NCI-H226 (cell line): ENCODE measurements around the gene KNDC1.
"Not testable (repeated sequence)": the region's sequence is repeated elsewhere in the genome, so short reads cannot be mapped to it uniquely, and the experiment has no call there.

ENCODE experiments used
- DNase-seq: peaks from one replicate; pipeline ENCODE4 v3.0.0-alpha.2; 2015

KNDC1 gene

GRCh38 chr10:133227256-133227655 lies 67.2 kb downstream of the KNDC1 start:
- DNase-seq = no peak

DNA sequence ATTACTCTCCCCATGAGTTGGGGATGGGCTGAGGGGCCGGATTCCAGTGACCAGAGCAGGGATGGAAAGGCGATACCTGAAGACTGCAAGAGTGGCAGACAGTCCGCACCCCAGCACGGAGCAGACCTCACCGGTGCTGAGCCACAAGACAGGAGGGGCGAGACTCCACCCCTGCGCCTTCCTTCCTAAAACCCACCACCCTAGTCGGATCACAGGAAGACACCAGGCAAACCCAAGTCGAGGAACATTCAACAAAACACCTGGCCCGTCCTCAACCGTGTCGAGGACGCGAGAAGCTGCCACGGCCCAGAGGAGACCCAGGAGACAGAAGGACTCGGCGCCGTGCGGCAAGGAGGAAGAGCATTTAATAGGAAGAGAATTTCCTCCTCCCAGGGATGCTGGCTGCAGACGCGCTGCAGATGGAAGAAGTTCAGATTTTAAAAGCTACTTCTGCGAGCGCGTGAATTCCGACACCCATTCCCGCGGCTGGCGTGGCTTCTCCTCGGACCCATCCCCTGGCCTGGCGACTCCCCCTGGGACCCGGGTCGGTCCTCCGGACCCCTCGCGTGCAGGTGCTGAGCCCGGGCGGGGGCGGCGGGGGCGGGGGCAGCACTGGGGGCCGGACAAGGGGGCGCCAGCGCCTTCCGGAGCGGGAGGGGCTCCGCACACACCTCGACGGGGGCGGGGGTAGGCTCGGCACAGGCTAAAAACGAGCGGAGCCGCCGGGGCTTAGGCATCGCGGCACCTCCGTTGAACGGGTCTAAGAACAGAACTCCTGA lies 69.4 kb downstream of the KNDC1 start:
- DNase-seq = no peak

DNA sequence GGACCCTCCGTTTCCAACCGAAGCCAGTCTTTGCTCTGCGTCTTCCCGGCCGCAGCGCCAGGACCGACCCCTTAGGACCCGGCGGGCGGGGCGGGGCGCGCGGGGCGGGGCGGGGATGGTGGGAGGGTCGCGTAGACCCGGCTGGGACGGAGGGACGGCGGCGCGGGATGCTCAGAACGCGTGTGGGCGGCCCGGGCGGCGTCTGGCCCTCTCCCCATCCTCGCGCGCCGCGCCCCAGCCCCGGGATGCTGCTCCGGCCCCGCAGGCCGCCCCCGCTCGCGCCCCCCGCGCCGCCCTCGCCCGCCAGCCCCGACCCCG lies 70.0 kb downstream of the KNDC1 start, which contains the start of gene UTF1:
TSS of gene UTF1 (plus strand) at position 174 of the 318 bp plus-strand sequence. CDS start at position 246, 72 bp downstream.
- DNase-seq = no peak

GRCh38 chr10:133230387-133231195 lies 70.6 kb downstream of the KNDC1 start:
- DNase-seq = no peak

DNA sequence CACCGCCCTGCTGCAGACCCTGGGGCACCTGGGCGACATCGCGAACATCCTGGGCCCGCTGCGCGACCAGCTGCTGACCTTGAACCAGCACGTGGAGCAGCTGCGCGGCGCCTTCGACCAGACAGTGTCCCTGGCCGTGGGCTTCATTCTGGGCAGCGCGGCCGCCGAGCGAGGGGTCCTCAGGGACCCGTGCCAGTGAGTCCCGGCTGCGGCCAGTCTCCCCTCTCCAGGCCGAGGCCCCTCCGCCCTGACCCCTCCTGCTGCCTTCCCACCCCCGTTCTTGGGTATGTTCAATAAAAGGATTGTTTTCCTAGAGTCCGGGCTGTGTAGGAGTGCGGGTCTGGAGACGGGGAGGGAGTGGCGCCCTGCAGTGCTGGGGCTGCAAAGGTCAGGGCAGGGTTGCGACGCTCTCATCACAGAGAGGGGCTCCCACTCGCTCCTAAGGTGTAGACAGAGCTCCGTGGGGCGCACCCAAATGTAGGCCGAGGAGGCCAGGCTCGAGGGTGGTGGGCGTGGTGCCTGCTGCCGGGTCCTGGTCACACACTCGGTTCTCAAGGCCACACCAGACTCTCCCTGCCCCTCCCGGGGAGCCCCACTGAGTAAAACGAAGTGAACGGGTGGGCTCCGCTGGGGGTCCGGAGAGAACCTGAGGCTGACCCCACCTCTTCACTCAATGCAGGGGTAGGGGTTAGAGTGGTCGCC lies 71.4 kb downstream of the KNDC1 start:
- no peak for DNase-seq

- DNase-seq = no peak
These were observed 72.0 kb downstream of the KNDC1 start for GRCh38 chr10:133231946-133232574.

GRCh38 chr10:133234796-133235195 lies 74.8 kb downstream of the KNDC1 start:
- DNase-seq = not testable (repeated sequence)

DNA sequence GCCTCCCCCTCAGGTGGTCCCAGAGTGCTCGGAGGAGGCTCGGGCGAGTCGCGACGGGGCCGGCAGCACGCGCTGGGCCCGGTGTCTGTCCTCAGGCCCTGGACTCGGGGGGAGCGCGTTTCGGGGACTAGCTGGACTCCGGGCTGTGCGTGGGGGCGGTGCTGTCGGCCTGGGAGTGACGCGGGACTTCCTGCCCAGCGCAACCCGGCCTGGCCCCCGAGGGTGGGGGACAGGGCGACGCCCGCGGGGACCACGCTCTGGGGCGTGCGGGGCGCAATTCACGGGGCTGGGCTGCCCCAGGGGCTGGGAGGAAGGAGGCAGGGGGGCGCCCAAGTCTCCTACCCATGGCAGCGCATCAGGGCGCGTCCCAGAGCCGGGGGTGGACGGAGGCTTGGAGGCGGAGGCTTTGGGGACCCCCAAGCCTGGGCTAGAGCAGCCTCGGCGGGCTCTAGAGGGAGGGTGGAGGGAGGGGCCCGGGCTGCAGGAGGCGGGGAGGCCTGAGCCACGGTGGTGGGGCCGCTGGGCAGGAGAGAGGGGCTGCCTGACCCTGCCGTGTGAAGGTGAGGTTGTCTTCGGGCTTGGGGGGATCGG lies 75.3 kb downstream of the KNDC1 start:
- no peak for DNase-seq

- DNase-seq = no peak
These were observed 75.9 kb downstream of the KNDC1 start for GRCh38 chr10:133235932-133236331.

GRCh38 chr10:133236401-133237240 lies 76.6 kb downstream of the KNDC1 start:
- DNase-seq = no peak

DNA sequence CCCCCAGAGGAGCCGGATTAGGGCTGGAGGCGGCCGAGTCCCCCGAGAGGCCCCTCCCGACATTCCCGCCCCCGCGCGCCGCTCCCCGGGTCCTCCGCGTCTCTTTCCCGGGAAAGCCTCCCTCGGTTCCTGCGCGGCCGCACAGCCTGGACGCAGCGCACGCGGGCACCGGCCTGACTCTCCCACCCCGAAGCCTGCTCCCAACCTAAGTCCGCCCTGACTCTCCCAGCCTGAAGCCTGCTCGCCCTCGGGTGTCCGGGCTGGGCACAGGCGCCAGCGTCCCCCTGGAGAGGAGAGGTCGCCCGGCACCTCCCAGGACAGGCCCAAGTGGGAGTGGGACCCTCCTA lies 77.2 kb downstream of the KNDC1 start:
- no peak for DNase-seq

- no peak for DNase-seq
These were observed 77.8 kb downstream of the KNDC1 start, which contains the start of gene VENTX for GRCh38 chr10:133237588-133238465. TSS of gene VENTX (plus strand) at chr10:133237855. CDS start at chr10:133237915, 60 bp downstream.

GRCh38 chr10:133238466-133238804 lies 78.4 kb downstream of the KNDC1 start:
- no peak for DNase-seq

DNA sequence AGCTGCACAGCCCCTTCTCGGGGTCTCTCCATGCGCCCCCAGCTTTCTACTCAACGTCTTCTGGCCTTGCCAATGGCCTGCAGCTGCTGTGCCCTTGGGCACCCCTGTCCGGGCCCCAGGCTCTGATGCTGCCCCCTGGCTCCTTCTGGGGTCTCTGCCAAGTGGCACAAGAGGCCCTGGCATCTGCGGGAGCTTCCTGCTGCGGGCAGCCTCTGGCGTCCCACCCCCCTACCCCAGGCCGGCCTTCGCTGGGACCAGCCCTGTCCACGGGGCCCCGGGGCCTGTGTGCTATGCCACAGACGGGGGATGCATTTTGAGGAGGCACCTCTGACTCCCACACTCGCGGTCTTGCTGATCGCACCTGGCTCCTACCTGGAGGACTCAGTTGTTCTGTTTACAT lies 80.0 kb downstream of the KNDC1 start:
- no peak for DNase-seq

- DNase-seq = no peak
These were observed 81.6 kb downstream of the KNDC1 start for GRCh38 chr10:133241501-133242205.

GRCh38 chr10:133242611-133243356 lies 82.8 kb downstream of the KNDC1 start:
- DNase-seq = peak; percentile 5

DNA sequence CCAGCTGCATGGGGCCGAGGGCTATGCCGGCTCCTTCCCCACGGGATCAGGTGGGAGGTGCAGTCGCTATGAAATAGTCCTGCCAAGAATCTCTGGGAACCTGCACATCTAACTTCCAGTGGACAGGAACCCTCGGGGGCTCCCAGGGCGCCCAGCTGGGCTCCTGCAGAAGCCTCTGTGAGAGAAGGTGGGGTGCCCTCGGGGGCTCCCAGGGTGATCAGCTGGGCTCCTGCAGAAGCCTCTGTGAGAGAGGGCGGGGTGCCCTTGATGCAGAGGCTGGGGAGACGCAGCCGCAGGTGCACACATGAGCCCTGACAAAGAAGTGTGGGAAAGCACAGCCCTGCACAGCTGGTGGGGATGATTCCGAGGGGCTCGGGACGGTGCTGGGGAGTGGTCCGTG lies 83.6 kb downstream of the KNDC1 start:
- DNase-seq = no peak

DNA sequence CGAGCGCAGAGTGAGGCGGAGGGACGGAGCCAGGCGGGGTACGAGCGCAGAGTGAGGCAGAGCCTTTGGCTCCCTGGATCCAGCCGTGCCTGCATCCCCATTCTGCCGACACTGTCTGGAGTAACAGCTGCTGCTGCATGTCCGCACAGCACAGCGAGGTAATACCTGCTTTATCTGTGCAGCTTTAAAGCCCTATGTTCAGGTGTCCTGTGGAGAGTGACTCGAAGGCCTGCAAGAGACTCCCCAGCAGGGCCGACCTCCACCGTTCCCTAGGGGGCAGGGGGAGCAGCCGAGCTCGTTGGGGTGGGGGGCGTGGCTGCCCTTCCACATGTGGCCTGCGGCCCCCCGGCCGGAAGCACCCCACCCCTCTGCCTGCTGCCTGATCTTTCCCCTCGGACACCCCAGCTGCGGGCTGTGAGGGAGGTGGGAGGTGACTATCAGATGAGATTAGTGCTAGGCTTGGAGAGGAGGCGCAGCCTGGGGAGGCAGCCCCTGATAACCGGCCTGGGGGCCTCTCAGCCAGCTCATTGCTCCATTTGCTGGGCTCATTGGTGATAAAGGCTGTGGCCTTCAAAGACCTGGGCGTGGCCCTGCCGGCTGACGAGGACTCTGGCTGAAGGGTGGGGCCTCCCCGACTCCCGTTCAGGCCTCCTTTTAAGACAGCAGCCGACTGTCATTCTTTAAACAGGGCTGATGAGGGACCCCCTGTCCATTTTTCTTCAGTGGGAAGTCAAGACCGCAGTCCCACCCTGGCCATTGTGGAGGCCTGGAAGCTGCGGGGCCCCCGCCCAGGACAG lies 85.6 kb downstream of the KNDC1 start:
- DNase-seq = peak; percentile 24

- DNase-seq = no peak
These were observed 86.2 kb downstream of the KNDC1 start for GRCh38 chr10:133246236-133246626.
